ENCODE data around the gene MAP3K10. TPM values are rescaled to one million over a fixed set of nuclear protein-coding genes. Genes with fewer than 3 reads are reported as not detected.

Gene MAP3K10
- polyA plus RNA-seq, 1 of the 3 experiments (the other 2 are of a cell fraction) = 10.7 TPM

- no peaks in the 10 kb centered on the region for H3K4me1 ChIP-seq (ENCODE audit: control insufficient read depth in 1 of 2, insufficient read depth in 2 of 2, low read depth in 1 of 2, low read length in 1 of 2)
- TF ChIP-seq GABPA (IDR thresholded peaks at IDR 0.05; ENCODE audit: low read depth) (no peak), FOSL2 (IDR thresholded peaks at IDR 0.05; ENCODE audit: borderline replicate concordance, low read depth) (no peak), MEF2A (IDR thresholded peaks at IDR 0.05; ENCODE audit: borderline replicate concordance, low read depth) (no peak), RFX5 (IDR thresholded peaks at IDR 0.05; ENCODE audit: low read length) (no peak)
- H3F3A ChIP-seq (replicated peaks; ENCODE audit: insufficient read depth) = no peaks in the 10 kb centered on the region
- ChIA-PET POLR2A (no interaction called here), CTCF (no interaction called here)
- H3K9me3 ChIP-seq = no peaks in the 10 kb centered on the region
- H3K9me2 ChIP-seq = no peaks in the 10 kb centered on the region
- no peak overlapping the region for H2AFZ ChIP-seq (ENCODE audit: low read depth)
- no peak overlapping the region for H3K4me3 ChIP-seq (ENCODE audit: low read depth in 2 of 2, low read length in 1 of 2)
- no peaks in the 10 kb centered on the region for H4K20me1 ChIP-seq (ENCODE audit: insufficient read depth)
- no peak for DNase-seq
- H3K9ac ChIP-seq = no peak overlapping the region
- H3K27ac ChIP-seq (ENCODE audit: low read depth in 2 of 2, low read length in 1 of 2) = no peak overlapping the region
- WGBS (ENCODE audit: low lambda C conversion rate) = 88% methylated on average over 5 of the region's 5 CpGs
- H3K27me3 ChIP-seq (ENCODE audit: insufficient read depth) = no peaks in the 10 kb centered on the region
- peaks cover 6 to 9% of the 10 kb centered on the region in 2 experiments for H3K36me3 ChIP-seq (replicated peaks in 1 of 2; ENCODE audit: control insufficient read depth in 1 of 2, insufficient read depth in 2 of 2, low read length in 1 of 2)
- no peaks in the 10 kb centered on the region for H3K79me2 ChIP-seq (ENCODE audit: insufficient read depth)
- H3K4me2 ChIP-seq = no peak overlapping the region
Measured at GRCh38 chr19:40210889-40211288, 19.7 kb downstream of the MAP3K10 start.

- Histone ChIP-seq H3K4me1 (ENCODE audit: control insufficient read depth in 1 of 2, insufficient read depth in 2 of 2, low read depth in 1 of 2, low read length in 1 of 2) (no peaks in the 10 kb centered on the region; a peak in 1 of 4 replicates), H3K9me2 (no peaks in the 10 kb centered on the region), H3F3A (replicated peaks; ENCODE audit: insufficient read depth) (no peaks in the 10 kb centered on the region), H3K4me3 (ENCODE audit: low read depth in 2 of 2, low read length in 1 of 2) (no peak overlapping the region), H3K4me2 (no peak overlapping the region), H3K36me3 (replicated peaks in 1 of 2; ENCODE audit: control insufficient read depth in 1 of 2, insufficient read depth in 2 of 2, low read length in 1 of 2) (peaks cover 6 to 9% of the 10 kb centered on the region in 2 experiments), H2AFZ (ENCODE audit: low read depth) (no peak overlapping the region), H3K9ac (no peak overlapping the region), H3K27ac (ENCODE audit: low read depth in 2 of 2, low read length in 1 of 2) (no peak overlapping the region), H3K9me3 (no peaks in the 10 kb centered on the region), H4K20me1 (ENCODE audit: insufficient read depth) (no peaks in the 10 kb centered on the region), H3K27me3 (ENCODE audit: insufficient read depth) (no peaks in the 10 kb centered on the region), H3K79me2 (ENCODE audit: insufficient read depth) (no peaks in the 10 kb centered on the region)
- 95% methylated on average over 18 of the region's 53 CpGs for WGBS (ENCODE audit: low lambda C conversion rate)
- CTCF ChIA-PET = no interaction called here
- DNase-seq = no peak
- TF ChIP-seq NRF1 (IDR thresholded peaks at IDR 0.05; ENCODE audit: low read depth, low read length) (no peak), IRF3 (IDR thresholded peaks at IDR 0.05; ENCODE audit: low read depth, low read length) (no peak)
- POLR2A ChIA-PET = no interaction called here
Measured at GRCh38 chr19:40213251-40213829, 22.1 kb downstream of the MAP3K10 start.

- Histone ChIP-seq H4K20me1 (ENCODE audit: insufficient read depth) (no peaks in the 10 kb centered on the region), H3K9ac (no peak overlapping the region), H3K36me3 (replicated peaks in 1 of 2; ENCODE audit: control insufficient read depth in 1 of 2, insufficient read depth in 2 of 2, low read length in 1 of 2) (peaks cover 5 to 9% of the 10 kb centered on the region in 2 experiments), H3K9me3 (no peaks in the 10 kb centered on the region), H3K4me3 (ENCODE audit: low read depth in 2 of 2, low read length in 1 of 2) (no peak overlapping the region), H3K4me1 (ENCODE audit: control insufficient read depth in 1 of 2, insufficient read depth in 2 of 2, low read depth in 1 of 2, low read length in 1 of 2) (no peaks in the 10 kb centered on the region; a peak in 1 of 4 replicates), H3K79me2 (ENCODE audit: insufficient read depth) (no peaks in the 10 kb centered on the region), H2AFZ (ENCODE audit: low read depth) (no peak overlapping the region), H3F3A (replicated peaks; ENCODE audit: insufficient read depth) (peaks cover 6% of the 10 kb centered on the region), H3K9me2 (no peaks in the 10 kb centered on the region), H3K4me2 (no peak overlapping the region), H3K27me3 (ENCODE audit: insufficient read depth) (no peaks in the 10 kb centered on the region), H3K27ac (ENCODE audit: low read depth in 2 of 2, low read length in 1 of 2) (no peak overlapping the region)
- ChIA-PET CTCF (no interaction called here), POLR2A (no interaction called here)
- no peak for DNase-seq
- WGBS (ENCODE audit: low lambda C conversion rate) = 97% methylated on average over 28 of the region's 50 CpGs
- TF ChIP-seq RAD21 (IDR thresholded peaks at IDR 0.05; ENCODE audit: low read length) (no peak), MEF2A (IDR thresholded peaks at IDR 0.05; ENCODE audit: borderline replicate concordance, low read depth) (no peak), IRF3 (IDR thresholded peaks at IDR 0.05; ENCODE audit: low read depth, low read length) (no peak), ELF1 (IDR thresholded peaks at IDR 0.05) (no peak), MXI1 (IDR thresholded peaks at IDR 0.05; ENCODE audit: low read depth, low read length) (no peak), USF2 (IDR thresholded peaks at IDR 0.05; ENCODE audit: borderline replicate concordance, low read depth, low read length) (no peak), CTCF (IDR thresholded peaks at IDR 0.05) (no peak), SIN3A (IDR thresholded peaks at IDR 0.05; ENCODE audit: borderline replicate concordance, low read depth, low read length) (no peak), CHD2 (IDR thresholded peaks at IDR 0.05; ENCODE audit: low read length, partially characterized antibody) (no peak), RFX5 (IDR thresholded peaks at IDR 0.05; ENCODE audit: low read length) (no peak)
Measured at GRCh38 chr19:40213882-40214570, 22.8 kb downstream of the MAP3K10 start.

Data from SK-N-SH (cell line).